Liver (tissue), 9 donors: ENCODE results near the gene B4GALT6. TPM values are rescaled to one million over a fixed set of nuclear protein-coding genes. Genes with fewer than 3 reads are reported as not detected.

Experiments
- DNase-seq: peaks from one replicate; pipeline ENCODE4 v3.0.0-alpha.2; 2017; ENCODE audit warnings: low spot score
- H3K27ac ChIP-seq, 2 donors: one replicate each; pipeline ENCODE4 v1.7.0; 2013; ENCODE audit warnings: inconsistent platforms in 2 of 2, low read length in 2 of 2, control low read depth in 1 of 2, low read depth in 1 of 2, mild to moderate bottlenecking in 1 of 2
- H3K27me3 ChIP-seq, 4 donors: one replicate each; pipeline versions ENCODE4 v1.6.1 to v1.7.0; 2013; ENCODE audit warnings: low read length in 3 of 4, inconsistent platforms in 1 of 4, mild to moderate bottlenecking in 1 of 4, moderate library complexity in 1 of 4; ENCODE audit not compliant: control insufficient read depth in 4 of 4, insufficient read depth in 4 of 4
- H3K36me3 ChIP-seq, 4 donors: one replicate each; pipeline versions ENCODE4 v1.6.1 to v1.7.0; 2013; ENCODE audit warnings: low read length in 3 of 4, mild to moderate bottlenecking in 3 of 4, low read depth in 1 of 4, moderate library complexity in 1 of 4; ENCODE audit not compliant: control insufficient read depth in 4 of 4, insufficient read depth in 3 of 4
- H3K4me1 ChIP-seq, 4 donors: one replicate each; pipeline versions ENCODE4 v1.6.1 to v1.7.0; 2013; ENCODE audit warnings: low read length in 3 of 4, mild to moderate bottlenecking in 3 of 4, moderate library complexity in 1 of 4; ENCODE audit not compliant: control insufficient read depth in 4 of 4, insufficient read depth in 4 of 4
- H3K4me3 ChIP-seq, 3 donors: one replicate each; pipeline versions ENCODE4 v1.6.1 to v1.7.0; 2013; ENCODE audit warnings: low read length in 3 of 3, control low read depth in 1 of 3, low read depth in 1 of 3, mild to moderate bottlenecking in 1 of 3
- H3K9ac ChIP-seq, 2 donors: one replicate each; pipeline ENCODE4 v1.7.0; 2013; ENCODE audit warnings: low read length in 2 of 2, mild to moderate bottlenecking in 2 of 2, moderate library complexity in 2 of 2, control low read depth in 1 of 2, low read depth in 1 of 2
- H3K9me3 ChIP-seq, 4 donors: one replicate each; pipeline versions ENCODE4 v1.6.1 to v1.7.0; 2013; ENCODE audit warnings: low read length in 3 of 4; ENCODE audit not compliant: control insufficient read depth in 4 of 4
- CTCF ChIP-seq: fragments of 150-350 bp; IDR thresholded peaks from 2 replicates; pipeline ENCODE4 v1.5.1; 2017; ENCODE audit warnings: improper control_type of control experiment, low read depth, low read length; ENCODE audit not compliant: missing input control
- EGR1 ChIP-seq, 2 donors: IDR thresholded peaks; 2 replicates each; pipeline ENCODE4 v1.6.1; 2016 to 2018; ENCODE audit warnings: antibody characterized with exemption in 2 of 2, low read depth in 2 of 2
- FOXA1 ChIP-seq: IDR thresholded peaks from 2 replicates; pipeline ENCODE4 v1.6.1; 2016; ENCODE audit warnings: antibody characterized with exemption
- FOXA2 ChIP-seq: IDR thresholded peaks from 2 replicates; pipeline ENCODE4 v1.6.1; 2016; ENCODE audit warnings: antibody characterized with exemption
- GABPA ChIP-seq, 2 donors: IDR thresholded peaks in 1 of 2; conservative IDR thresholded peaks in 1 of 2; 2 replicates each; pipeline ENCODE4 v1.6.1; 2016; ENCODE audit warnings: antibody characterized with exemption in 2 of 2, mild to moderate bottlenecking in 1 of 2, moderate library complexity in 1 of 2
- HNF4A ChIP-seq, 2 donors: conservative IDR thresholded peaks; 2 replicates each; pipeline ENCODE4 v1.6.1; 2016; ENCODE audit warnings: antibody characterized with exemption in 2 of 2, mild to moderate bottlenecking in 2 of 2
- HNF4G ChIP-seq: IDR thresholded peaks from 2 replicates; pipeline ENCODE4 v1.6.1; 2016; ENCODE audit warnings: antibody characterized with exemption
- JUND ChIP-seq, 2 donors: IDR thresholded peaks; 2 replicates each; pipeline ENCODE4 v1.6.1; 2016; ENCODE audit warnings: antibody characterized with exemption in 2 of 2
- MAX ChIP-seq: IDR thresholded peaks from 2 replicates; pipeline ENCODE4 v1.6.1; 2016; ENCODE audit warnings: antibody characterized with exemption
- NR2F2 ChIP-seq: IDR thresholded peaks from 2 replicates; pipeline ENCODE4 v1.6.1; 2016; ENCODE audit warnings: antibody characterized with exemption
- RAD21 ChIP-seq, 2 donors: IDR thresholded peaks; 2 replicates each; pipeline ENCODE4 v1.6.1; 2016; ENCODE audit warnings: antibody characterized with exemption in 2 of 2, mild to moderate bottlenecking in 2 of 2
- RXRA ChIP-seq, 2 donors: IDR thresholded peaks; 2 replicates each; pipeline ENCODE4 v1.6.1; 2017 to 2018; ENCODE audit warnings: antibody characterized with exemption in 2 of 2, mild to moderate bottlenecking in 1 of 2
- SP1 ChIP-seq: IDR thresholded peaks from 2 replicates; pipeline ENCODE4 v1.6.1; 2018; ENCODE audit warnings: antibody characterized with exemption, mild to moderate bottlenecking
- TAF1 ChIP-seq: conservative IDR thresholded peaks from 2 replicates; pipeline ENCODE4 v1.6.1; 2016; ENCODE audit warnings: antibody characterized with exemption, mild to moderate bottlenecking
- YY1 ChIP-seq: IDR thresholded peaks from 2 replicates; pipeline ENCODE4 v1.6.1; 2016; ENCODE audit warnings: antibody characterized with exemption, mild to moderate bottlenecking
- polyA plus RNA-seq, 2 donors: library from polyadenylated mRNA; stranded (reverse) in 1 of 2; unstranded in 1 of 2; fragments of 200-250 nt in 1 of 2; fragments of >200 nt in 1 of 2; fragmentation: Nextera tagmentation in 1 of 2; extraction: Ambion mirVana in 1 of 2; gene quantifications; one replicate each; pipeline versions ENCODE4 v1.2.1 to v1.2.3, GENCODE V29; 2013 to 2015
- total RNA-seq, 2 donors: library from RNA; depleted of rRNA; stranded (reverse); fragments of >200 nt; gene quantifications; one replicate each; pipeline ENCODE4 v1.2.3, GENCODE V29; 2014
- TF ChIP-seq, protein P1 (sequence below): IDR thresholded peaks from 2 replicates; pipeline ENCODE4 v1.6.1; 2016; ENCODE audit warnings: antibody characterized with exemption
- TF ChIP-seq, protein P2 (sequence below): IDR thresholded peaks from 2 replicates; pipeline ENCODE4 v1.6.1; 2016; ENCODE audit warnings: antibody characterized with exemption
- TF ChIP-seq, protein P3 (sequence below): IDR thresholded peaks from 2 replicates; pipeline ENCODE4 v1.6.1; 2016; ENCODE audit warnings: antibody characterized with exemption, mild to moderate bottlenecking
- donor health status: healthy.
- donor health status: healthy.
- donor health status: healthy.
- donor health status: healthy.
- donor health status: healthy.

B4GALT6 gene
- total and polyA plus RNA-seq, 4 donors = 0.48 to 4.2 (median 0.61) TPM

GRCh38 chr18:31636387-31636786 lies 48.0 kb downstream of the B4GALT6 start:
- Histone ChIP-seq H3K9me3 (no peaks in the 10 kb centered on the region), H3K4me3 (no peak overlapping the region), H3K27me3 (no peaks in the 10 kb centered on the region), H3K9ac (no peak overlapping the region), H3K27ac (no peak overlapping the region), H3K4me1 (peaks cover 0 to 4% (median 0%) of the 10 kb centered on the region in 4 donors), H3K36me3 (no peaks in the 10 kb centered on the region)
- no peak for DNase-seq
- TF ChIP-seq FOXA2 (no peak), TAF1 (no peak), EGR1 (IDR thresholded peaks at IDR 0.05; ENCODE audit: low read depth in 2 of 2) (no peak), SP1 (no peak), FOXA1 (no peak), CTCF (no peak), RAD21 (IDR thresholded peaks at IDR 0.05) (no peak), RXRA (IDR thresholded peaks at IDR 0.05) (no peak), NR2F2 (no peak), HNF4G (no peak), YY1 (no peak), MAX (no peak), GABPA (IDR thresholded peaks at IDR 0.05 in 1 of 2, conservative IDR thresholded peaks at IDR 0.05 in 1 of 2) (no peak), HNF4A (conservative IDR thresholded peaks at IDR 0.05) (no peak), JUND (IDR thresholded peaks at IDR 0.05) (no peak)
- TF ChIP-seq, protein P1, sequence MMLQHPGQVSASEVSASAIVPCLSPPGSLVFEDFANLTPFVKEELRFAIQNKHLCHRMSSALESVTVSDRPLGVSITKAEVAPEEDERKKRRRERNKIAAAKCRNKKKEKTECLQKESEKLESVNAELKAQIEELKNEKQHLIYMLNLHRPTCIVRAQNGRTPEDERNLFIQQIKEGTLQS = no peak
- TF ChIP-seq, protein P2, sequence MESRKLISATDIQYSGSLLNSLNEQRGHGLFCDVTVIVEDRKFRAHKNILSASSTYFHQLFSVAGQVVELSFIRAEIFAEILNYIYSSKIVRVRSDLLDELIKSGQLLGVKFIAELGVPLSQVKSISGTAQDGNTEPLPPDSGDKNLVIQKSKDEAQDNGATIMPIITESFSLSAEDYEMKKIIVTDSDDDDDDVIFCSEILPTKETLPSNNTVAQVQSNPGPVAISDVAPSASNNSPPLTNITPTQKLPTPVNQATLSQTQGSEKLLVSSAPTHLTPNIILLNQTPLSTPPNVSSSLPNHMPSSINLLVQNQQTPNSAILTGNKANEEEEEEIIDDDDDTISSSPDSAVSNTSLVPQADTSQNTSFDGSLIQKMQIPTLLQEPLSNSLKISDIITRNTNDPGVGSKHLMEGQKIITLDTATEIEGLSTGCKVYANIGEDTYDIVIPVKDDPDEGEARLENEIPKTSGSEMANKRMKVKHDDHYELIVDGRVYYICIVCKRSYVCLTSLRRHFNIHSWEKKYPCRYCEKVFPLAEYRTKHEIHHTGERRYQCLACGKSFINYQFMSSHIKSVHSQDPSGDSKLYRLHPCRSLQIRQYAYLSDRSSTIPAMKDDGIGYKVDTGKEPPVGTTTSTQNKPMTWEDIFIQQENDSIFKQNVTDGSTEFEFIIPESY = no peak
- TF ChIP-seq, protein P3, sequence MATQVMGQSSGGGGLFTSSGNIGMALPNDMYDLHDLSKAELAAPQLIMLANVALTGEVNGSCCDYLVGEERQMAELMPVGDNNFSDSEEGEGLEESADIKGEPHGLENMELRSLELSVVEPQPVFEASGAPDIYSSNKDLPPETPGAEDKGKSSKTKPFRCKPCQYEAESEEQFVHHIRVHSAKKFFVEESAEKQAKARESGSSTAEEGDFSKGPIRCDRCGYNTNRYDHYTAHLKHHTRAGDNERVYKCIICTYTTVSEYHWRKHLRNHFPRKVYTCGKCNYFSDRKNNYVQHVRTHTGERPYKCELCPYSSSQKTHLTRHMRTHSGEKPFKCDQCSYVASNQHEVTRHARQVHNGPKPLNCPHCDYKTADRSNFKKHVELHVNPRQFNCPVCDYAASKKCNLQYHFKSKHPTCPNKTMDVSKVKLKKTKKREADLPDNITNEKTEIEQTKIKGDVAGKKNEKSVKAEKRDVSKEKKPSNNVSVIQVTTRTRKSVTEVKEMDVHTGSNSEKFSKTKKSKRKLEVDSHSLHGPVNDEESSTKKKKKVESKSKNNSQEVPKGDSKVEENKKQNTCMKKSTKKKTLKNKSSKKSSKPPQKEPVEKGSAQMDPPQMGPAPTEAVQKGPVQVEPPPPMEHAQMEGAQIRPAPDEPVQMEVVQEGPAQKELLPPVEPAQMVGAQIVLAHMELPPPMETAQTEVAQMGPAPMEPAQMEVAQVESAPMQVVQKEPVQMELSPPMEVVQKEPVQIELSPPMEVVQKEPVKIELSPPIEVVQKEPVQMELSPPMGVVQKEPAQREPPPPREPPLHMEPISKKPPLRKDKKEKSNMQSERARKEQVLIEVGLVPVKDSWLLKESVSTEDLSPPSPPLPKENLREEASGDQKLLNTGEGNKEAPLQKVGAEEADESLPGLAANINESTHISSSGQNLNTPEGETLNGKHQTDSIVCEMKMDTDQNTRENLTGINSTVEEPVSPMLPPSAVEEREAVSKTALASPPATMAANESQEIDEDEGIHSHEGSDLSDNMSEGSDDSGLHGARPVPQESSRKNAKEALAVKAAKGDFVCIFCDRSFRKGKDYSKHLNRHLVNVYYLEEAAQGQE = no peak
